ENCODE results near the gene MPHOSPH9. TPM values are rescaled to one million over a fixed set of nuclear protein-coding genes. Genes with fewer than 3 reads are reported as not detected.

The MPHOSPH9 gene
- total and polyA plus RNA-seq, 2 donors (not counting 1 experiment from before 2014, with no cell fraction given) = 11.8 to 45.1 TPM

DNA sequence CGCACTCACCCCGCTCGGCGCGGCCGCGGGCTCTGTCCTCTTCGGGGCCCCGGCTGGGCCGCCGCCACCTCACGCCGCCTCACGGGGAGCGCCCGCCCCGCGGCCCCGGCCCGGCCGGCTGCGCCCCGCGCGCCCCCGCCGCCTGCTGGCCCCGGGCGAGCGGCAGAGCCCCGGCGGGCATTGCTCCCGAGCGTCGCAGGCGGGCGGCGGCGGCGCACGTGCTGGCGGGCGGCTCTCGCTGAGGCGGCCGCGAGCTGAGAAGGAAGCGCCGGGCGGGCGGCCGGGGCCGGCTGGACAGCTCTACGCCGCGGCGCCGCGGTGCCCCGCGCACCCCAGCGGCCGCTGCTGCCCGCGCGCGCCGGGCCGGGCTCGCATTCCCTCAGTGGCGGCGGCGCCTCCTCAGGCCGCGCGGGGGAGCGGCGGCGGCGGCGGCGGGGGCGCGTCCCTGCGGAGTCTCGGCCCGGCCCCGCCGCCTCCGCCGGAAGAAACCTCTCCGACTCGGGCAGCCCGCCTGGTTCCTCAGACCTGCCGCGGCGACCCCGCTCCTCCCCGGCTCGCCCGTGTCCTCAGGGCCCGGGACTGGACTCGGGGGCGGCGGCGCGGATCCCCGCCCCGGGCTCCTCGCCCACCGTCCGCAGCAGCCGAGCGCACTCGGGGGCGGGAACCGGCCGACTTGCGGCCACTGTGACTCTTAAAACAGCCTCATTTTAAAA is 82.0 kb downstream of the MPHOSPH9 start, which contains the start of gene PITPNM2:
TSS of gene PITPNM2 (minus strand) at position 347 of the 713 bp plus-strand sequence. CDS start 116,500 bp downstream, outside the sequence.
- peak within 1 kb of the TSS; percentile 45 to 78 (median 68) for H3K4me3 ChIP-seq (ENCODE audit: control extremely low read depth in 1 of 5, extremely low read depth in 1 of 5, insufficient read depth in 1 of 5, low read depth in 2 of 5, low read length in 4 of 5)
- H3K9me3 Mint-ChIP-seq (ENCODE audit: insufficient read depth) = no peaks in the 10 kb centered on the region
- WGBS (ENCODE audit: insufficient coverage) = under 1% methylated on average over 119 of the region's 119 CpGs
- H3K27ac Mint-ChIP-seq = peak within 1 kb of the TSS; percentile 83
- peak within 1 kb of the TSS; percentile 98 for H2AFZ ChIP-seq (ENCODE audit: insufficient read depth, low read depth, low read length, poor library complexity, severe bottlenecking)
- H3K4me1 ChIP-seq (ENCODE audit: control insufficient read depth in 2 of 2, insufficient read depth in 2 of 2, low read length in 2 of 2) = peaks cover 10 to 29% of the 10 kb centered on the region in 2 donors
- ChIA-PET CTCF (interaction anchor here (1.0 to 9.5 kb wide), 9 partner anchors 8 to 107 kb away, joined by 3 to 69 read pairs (median 5); no protein-coding TSS in a partner anchor), POLR2A (interaction anchor here (1.3 to 2.4 kb wide), 2 partner anchors 35 to 82 kb away, joined by 4 to 7 read pairs; partner anchors contain the start of genes MPHOSPH9 and MTRFR)
- peak within 1 kb of the TSS; percentile 98 for H3K4me2 ChIP-seq (replicated peaks; ENCODE audit: low read depth, low read length, poor library complexity, severe bottlenecking)
- H3K9me3 ChIP-seq (ENCODE audit: control extremely low read depth in 1 of 3, control insufficient read depth in 2 of 3, insufficient read depth in 1 of 3, low read length in 2 of 3) = no peaks in the 10 kb centered on the region
- H4K20me1 ChIP-seq (ENCODE audit: control insufficient read depth, insufficient read depth, low read length, poor library complexity, severe bottlenecking) = no peaks in the 10 kb centered on the region
- intact Hi-C loops (cut with micrococcal nuclease) = loop anchor here (1.0 to 5.0 kb wide), 6 partner anchors 36 to 176 kb away; partner anchors contain the start of genes MPHOSPH9, MTRFR and OGFOD2
- peak within 1 kb of the TSS in 1 of 2 donors; percentile 78 for H3K27ac ChIP-seq (ENCODE audit: low read length in 2 of 2)
- no peaks in the 10 kb centered on the region for H3K36me3 ChIP-seq (replicated peaks in 1 of 2; ENCODE audit: control extremely low read depth in 1 of 2, control insufficient read depth in 1 of 2, extremely low read depth in 1 of 2, insufficient read depth in 2 of 2, low read length in 1 of 2)
- peak; percentile 80 for DNase-seq
- peaks cover 24% of the 10 kb centered on the region for H3K4me1 Mint-ChIP-seq
- H3K79me2 ChIP-seq (ENCODE audit: control insufficient read depth, insufficient read depth, low read length) = peaks cover 20% of the 10 kb centered on the region
- peak within 1 kb of the TSS; percentile 84 for H3K9ac ChIP-seq (ENCODE audit: low read length)
- H3K27me3 ChIP-seq (replicated peaks in 1 of 4; ENCODE audit: control extremely low read depth in 1 of 4, control insufficient read depth in 3 of 4, insufficient read depth in 4 of 4, low read length in 3 of 4) = peaks cover 0 to 7% (median 2%) of the 10 kb centered on the region in 4 experiments
- H3K27me3 Mint-ChIP-seq = no peaks in the 10 kb centered on the region
- ATAC-seq (ENCODE audit: low read depth) = peak; percentile 85
- TF ChIP-seq, protein P1, sequence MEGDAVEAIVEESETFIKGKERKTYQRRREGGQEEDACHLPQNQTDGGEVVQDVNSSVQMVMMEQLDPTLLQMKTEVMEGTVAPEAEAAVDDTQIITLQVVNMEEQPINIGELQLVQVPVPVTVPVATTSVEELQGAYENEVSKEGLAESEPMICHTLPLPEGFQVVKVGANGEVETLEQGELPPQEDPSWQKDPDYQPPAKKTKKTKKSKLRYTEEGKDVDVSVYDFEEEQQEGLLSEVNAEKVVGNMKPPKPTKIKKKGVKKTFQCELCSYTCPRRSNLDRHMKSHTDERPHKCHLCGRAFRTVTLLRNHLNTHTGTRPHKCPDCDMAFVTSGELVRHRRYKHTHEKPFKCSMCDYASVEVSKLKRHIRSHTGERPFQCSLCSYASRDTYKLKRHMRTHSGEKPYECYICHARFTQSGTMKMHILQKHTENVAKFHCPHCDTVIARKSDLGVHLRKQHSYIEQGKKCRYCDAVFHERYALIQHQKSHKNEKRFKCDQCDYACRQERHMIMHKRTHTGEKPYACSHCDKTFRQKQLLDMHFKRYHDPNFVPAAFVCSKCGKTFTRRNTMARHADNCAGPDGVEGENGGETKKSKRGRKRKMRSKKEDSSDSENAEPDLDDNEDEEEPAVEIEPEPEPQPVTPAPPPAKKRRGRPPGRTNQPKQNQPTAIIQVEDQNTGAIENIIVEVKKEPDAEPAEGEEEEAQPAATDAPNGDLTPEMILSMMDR (IDR thresholded peaks at IDR 0.05) = no peak
- TF ChIP-seq EZH2 (IDR thresholded peaks at IDR 0.05; ENCODE audit: borderline replicate concordance, insufficient read depth, low read depth, low read length, poor library complexity, severe bottlenecking) = no peak
- H3K4me3 Mint-ChIP-seq = peak within 1 kb of the TSS; percentile 86
